ENCODE data around the gene ADNP2.

GRCh38 chr18:80185545-80185944, 76.5 kb downstream of the ADNP2 start:
- TF ChIP-seq CTCF (conservative IDR thresholded peaks at IDR 0.05; ENCODE audit: low read length) (no peak), EZH2phosphoT487 (IDR thresholded peaks at IDR 0.05; ENCODE audit: borderline replicate concordance) (no peak)
